Upper lobe of left lung (tissue), 6 donors: ENCODE results near the gene MT1E. TPM values are rescaled to one million over a fixed set of nuclear protein-coding genes. Genes with fewer than 3 reads are reported as not detected.
"Not testable (repeated sequence)": the region's sequence is repeated elsewhere in the genome, so short reads cannot be mapped to it uniquely, and the experiment has no call there.

Experiments
- ATAC-seq, 2 donors: fragments of 200-7000 bp; cut with Tn5 transposase; one replicate each; pipeline ENCODE4 v1.9.1; 2022; ENCODE audit warnings: mild to moderate bottlenecking in 2 of 2, moderate library complexity in 2 of 2; ENCODE audit not compliant: low FRiP score in 2 of 2
- DNase-seq, 2 donors: peaks; one replicate each; pipeline ENCODE4 v3.0.0-alpha.2; 2019 to 2020
- H3K27ac ChIP-seq, 4 donors: fragments of 200-600 bp; sonication (generic); one replicate each; pipeline ENCODE4 v1.5.1; 2016 to 2019
- H3K27me3 ChIP-seq, 4 donors: fragments of 200-600 bp; sonication (generic); one replicate each; pipeline ENCODE4 v1.5.1; 2017 to 2019
- H3K36me3 ChIP-seq, 4 donors: fragments of 200-600 bp; sonication (generic); one replicate each; pipeline ENCODE4 v1.5.1; 2016 to 2019
- H3K4me1 ChIP-seq, 4 donors: fragments of 200-600 bp; sonication (generic); one replicate each; pipeline ENCODE4 v1.5.1; 2018 to 2019
- H3K4me3 ChIP-seq, 4 donors: fragments of 200-600 bp; sonication (generic); one replicate each; pipeline ENCODE4 v1.5.1; 2017 to 2019; ENCODE audit warnings: mild to moderate bottlenecking in 2 of 4, moderate library complexity in 1 of 4
- H3K9me3 ChIP-seq, 4 donors: fragments of 200-600 bp; sonication (generic); one replicate each; pipeline ENCODE4 v1.5.1; 2018 to 2019
- EP300 ChIP-seq, 4 donors: sonication (generic); formaldehyde crosslinking; IDR thresholded peaks; one replicate each; pipeline ENCODE4 v1.5.1; 2017; ENCODE audit warnings: antibody characterized with exemption in 4 of 4, control low read depth in 2 of 4
- POLR2A ChIP-seq, 4 donors: fragments of 450-650 bp; IDR thresholded peaks; one replicate each; pipeline ENCODE4 v1.5.1; 2016 to 2017; ENCODE audit warnings: antibody characterized with exemption in 4 of 4, mild to moderate bottlenecking in 2 of 4
- POLR2AphosphoS5 ChIP-seq, 2 donors: sonication (generic); formaldehyde crosslinking; IDR thresholded peaks; one replicate each; pipeline ENCODE4 v1.5.1; 2017; ENCODE audit warnings: antibody characterized with exemption in 2 of 2
- WGBS, 2 donors: methylation state at CpG; one replicate each; pipeline ENCODE4 v1.1.5; 2017 to 2018; 5-methylcytosine and 5-hydroxymethylcytosine counted together
- total RNA-seq, 6 donors: library from RNA; depleted of rRNA in 4 of 6; stranded (reverse); fragments of >200 nt in 4 of 6; gene quantifications; one replicate each; pipeline versions ENCODE4 v1.1.0 to v1.2.1, GENCODE V29; 2016 to 2021
- TF ChIP-seq, protein P1 (sequence below), 6 experiments: fragments of 450-650 bp in 4 of 6; fragments of 200-600 bp in 2 of 6; sonication (generic) in 2 of 6; IDR thresholded peaks; one replicate each; pipeline ENCODE4 v1.5.1; 2016 to 2019; ENCODE audit warnings: antibody characterized with exemption in 6 of 6
- donor health status: DM: no; HTN: no; CAD: no; lungs with moderate emphysema.
- donor health status: DM: no; HTN: yes; CAD: no; lungs with severe emphysema.

MT1E gene
- total RNA-seq = 100 to 1,000 TPM in 5 of 6 donors, 10 to 100 TPM in 1; 72.3 to 546 (median 187) TPM

DNA sequence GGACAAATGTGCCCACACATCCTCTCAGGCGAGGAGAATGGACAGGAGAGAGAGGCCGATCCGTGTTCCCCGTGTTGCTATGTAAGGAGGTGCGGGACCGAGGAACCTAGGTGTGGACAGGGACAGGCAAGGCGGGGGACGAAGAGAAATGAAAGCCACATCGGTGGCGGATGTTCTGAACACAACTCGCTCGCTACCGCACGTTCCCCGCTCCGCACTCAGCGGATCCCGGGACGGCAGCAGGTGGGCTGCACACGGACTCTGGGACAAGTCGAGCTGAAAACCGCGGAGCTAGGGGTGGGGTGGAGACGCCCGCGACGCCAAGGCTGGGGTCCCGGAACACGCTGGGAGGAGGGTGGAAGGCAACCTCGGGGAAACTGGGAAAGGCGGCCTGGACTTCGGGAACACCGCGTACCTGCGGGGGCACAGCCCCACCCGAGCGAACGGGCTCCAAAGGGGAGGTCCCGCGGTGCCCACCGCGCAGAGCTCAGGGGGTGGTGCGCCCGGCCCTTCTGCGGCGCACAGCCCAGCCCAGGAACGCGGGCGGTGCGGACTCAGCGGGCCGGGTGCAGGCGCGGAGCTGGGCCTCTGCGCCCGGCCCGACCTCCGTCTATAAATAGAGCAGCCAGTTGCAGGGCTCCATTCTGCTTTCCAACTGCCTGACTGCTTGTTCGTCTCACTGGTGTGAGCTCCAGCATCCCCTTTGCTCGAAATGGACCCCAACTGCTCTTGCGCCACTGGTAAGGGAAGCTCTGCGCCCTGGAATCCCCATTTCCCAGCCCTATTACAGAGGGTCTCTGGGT lies at the start of gene MT1E:
Gene MT1E, plus strand, starts transcription at position 642 of the 803 bp plus-strand sequence. Its CDS starts 71 bp downstream, at position 713.
- Histone ChIP-seq H3K36me3 (no peaks in the 10 kb centered on the region), H3K27ac (peak within 1 kb of the TSS; percentile 88 to 97 (median 92)), H3K9me3 (no peaks in the 10 kb centered on the region), H3K4me1 (peaks cover 5 to 29% (median 17%) of the 10 kb centered on the region in 4 donors), H3K4me3 (peak within 1 kb of the TSS; percentile 44 to 70 (median 58)), H3K27me3 (peaks cover 0 to 4% (median 1%) of the 10 kb centered on the region in 4 donors)
- WGBS, 2 donors = 0 to 2% methylated on average over 30 to 62 of the region's 62 CpGs
- peak; percentile 88 to 94 for DNase-seq
- TF ChIP-seq EP300 (IDR thresholded peaks at IDR 0.05) (peak in 3 of 4 donors; percentile 91 to 97 (median 95)), POLR2A (IDR thresholded peaks at IDR 0.05) (peak; percentile 44 to 93 (median 75)), POLR2AphosphoS5 (IDR thresholded peaks at IDR 0.05) (peak; percentile 93 to 98)
- TF ChIP-seq, protein P1, sequence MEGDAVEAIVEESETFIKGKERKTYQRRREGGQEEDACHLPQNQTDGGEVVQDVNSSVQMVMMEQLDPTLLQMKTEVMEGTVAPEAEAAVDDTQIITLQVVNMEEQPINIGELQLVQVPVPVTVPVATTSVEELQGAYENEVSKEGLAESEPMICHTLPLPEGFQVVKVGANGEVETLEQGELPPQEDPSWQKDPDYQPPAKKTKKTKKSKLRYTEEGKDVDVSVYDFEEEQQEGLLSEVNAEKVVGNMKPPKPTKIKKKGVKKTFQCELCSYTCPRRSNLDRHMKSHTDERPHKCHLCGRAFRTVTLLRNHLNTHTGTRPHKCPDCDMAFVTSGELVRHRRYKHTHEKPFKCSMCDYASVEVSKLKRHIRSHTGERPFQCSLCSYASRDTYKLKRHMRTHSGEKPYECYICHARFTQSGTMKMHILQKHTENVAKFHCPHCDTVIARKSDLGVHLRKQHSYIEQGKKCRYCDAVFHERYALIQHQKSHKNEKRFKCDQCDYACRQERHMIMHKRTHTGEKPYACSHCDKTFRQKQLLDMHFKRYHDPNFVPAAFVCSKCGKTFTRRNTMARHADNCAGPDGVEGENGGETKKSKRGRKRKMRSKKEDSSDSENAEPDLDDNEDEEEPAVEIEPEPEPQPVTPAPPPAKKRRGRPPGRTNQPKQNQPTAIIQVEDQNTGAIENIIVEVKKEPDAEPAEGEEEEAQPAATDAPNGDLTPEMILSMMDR (IDR thresholded peaks at IDR 0.05) = no peak
- ATAC-seq = peak; percentile 96

DNA sequence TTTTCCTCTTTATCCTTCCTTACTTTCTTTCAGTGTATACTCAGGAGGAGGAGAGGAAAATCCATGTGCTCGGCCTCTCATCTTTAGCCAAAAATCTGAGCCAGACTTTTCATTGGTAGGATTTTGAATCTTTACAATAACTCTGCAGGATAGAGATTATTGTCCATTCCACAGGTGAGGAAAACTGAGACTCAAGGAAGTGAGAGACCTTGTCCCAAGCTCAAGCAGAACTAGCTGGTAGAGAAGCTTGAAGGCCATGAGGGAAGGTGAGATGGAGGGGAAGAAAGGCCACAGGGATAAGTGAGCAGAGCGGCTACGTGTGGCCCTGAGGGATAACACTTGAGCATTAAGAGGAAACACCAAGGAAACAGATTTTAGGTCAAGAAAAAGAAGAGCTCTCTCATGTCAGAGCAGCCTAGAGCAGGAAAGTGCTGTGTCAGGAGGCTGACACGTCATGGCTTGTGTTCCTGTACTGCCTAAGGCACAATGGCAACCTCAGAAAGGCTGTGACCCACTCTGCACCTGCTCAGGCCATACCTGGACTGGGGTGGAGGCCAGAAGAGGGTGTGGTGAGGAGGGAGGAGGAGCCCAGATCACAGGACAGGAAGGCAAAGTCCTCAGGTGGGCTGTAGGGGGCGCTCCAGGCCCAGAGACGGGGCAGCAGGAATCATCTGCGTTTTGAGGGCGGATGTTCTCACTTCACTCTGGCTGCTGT lies 48.8 kb upstream of the MT1E start:
- no peaks in the 10 kb centered on the region for H3K36me3 ChIP-seq
- no peaks in the 10 kb centered on the region for H3K4me1 ChIP-seq
- peak; percentile 82 to 88 for DNase-seq
- H3K4me3 ChIP-seq = no peak overlapping the region
- no peak overlapping the region for H3K27ac ChIP-seq
- H3K27me3 ChIP-seq = no peaks in the 10 kb centered on the region
- peak; percentile 95 to 97 for ATAC-seq
- 32 to 62% methylated on average over 4 to 8 of the region's 8 CpGs for WGBS, 2 donors
- TF ChIP-seq, protein P1 (IDR thresholded peaks at IDR 0.05) = peak; percentile 68 to 92 (median 87)
- TF ChIP-seq POLR2A (IDR thresholded peaks at IDR 0.05) = no peak
- TF ChIP-seq POLR2AphosphoS5 (IDR thresholded peaks at IDR 0.05) = no peak
- TF ChIP-seq EP300 (IDR thresholded peaks at IDR 0.05) = no peak
- H3K9me3 ChIP-seq = no peaks in the 10 kb centered on the region

DNA sequence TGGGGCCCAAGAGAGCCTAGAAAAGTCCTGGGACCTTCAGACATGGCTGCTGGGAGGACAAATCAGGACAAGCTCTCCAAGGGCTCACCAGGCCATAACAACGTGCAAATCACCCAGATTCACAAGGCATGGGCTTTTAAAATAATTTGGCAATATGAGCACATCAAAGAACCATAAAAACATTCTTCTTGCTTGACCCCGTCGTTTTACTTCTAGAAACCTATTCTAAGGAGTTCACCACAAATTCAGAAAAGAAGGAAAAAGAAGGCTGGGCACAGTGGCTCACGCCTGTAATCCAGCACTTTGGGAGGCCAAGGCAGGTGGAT lies 48.3 kb upstream of the MT1E start:
- no peak overlapping the region for H3K27ac ChIP-seq

DNA sequence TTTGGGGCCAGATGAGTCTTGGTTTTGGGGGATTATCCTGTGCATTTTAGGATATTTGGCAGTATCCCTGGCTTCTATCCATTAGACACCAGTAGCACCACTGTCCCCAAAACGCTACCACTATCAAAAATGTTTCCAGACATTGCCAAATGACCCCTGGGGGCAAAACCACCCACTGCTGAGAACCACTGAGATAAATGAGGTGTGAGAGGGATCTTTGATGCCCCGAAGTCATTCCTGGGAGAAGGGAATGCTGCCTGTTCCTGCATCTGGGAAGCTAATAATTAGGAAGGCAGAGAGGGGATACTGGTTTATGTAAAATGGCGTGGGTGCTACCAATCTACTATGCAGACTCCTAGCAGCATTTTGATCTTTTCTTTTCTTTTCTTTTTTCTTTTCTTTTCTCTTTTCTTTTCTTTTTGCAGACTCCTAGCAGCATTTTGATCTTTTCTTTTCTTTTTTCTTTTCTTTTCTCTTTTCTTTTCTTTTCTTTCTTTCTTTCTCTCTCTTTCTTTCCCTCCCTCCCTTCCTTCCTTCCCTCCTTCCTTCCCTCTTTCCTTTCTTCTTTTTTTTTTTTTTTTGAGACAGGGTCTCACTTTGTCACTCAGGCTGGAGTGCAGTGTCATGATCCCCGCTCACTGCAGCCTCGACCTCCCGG lies 45.1 kb upstream of the MT1E start:
- WGBS, 2 donors = 78 to 84% methylated on average over 6 of the region's 6 CpGs
- DNase-seq = no peak

More for the DNA sequence above, 48.3 kb upstream of the MT1E start:
- 79 to 80% methylated on average over 4 of the region's 4 CpGs for WGBS, 2 donors
- no peak for DNase-seq
- ATAC-seq = no peak
- Histone ChIP-seq H3K4me3 (no peak overlapping the region), H3K4me1 (no peaks in the 10 kb centered on the region), H3K9me3 (no peaks in the 10 kb centered on the region), H3K27me3 (no peaks in the 10 kb centered on the region), H3K36me3 (no peaks in the 10 kb centered on the region)
- TF ChIP-seq, protein P1 (IDR thresholded peaks at IDR 0.05) = no peak
- TF ChIP-seq POLR2A (IDR thresholded peaks at IDR 0.05) (no peak), EP300 (IDR thresholded peaks at IDR 0.05) (no peak), POLR2AphosphoS5 (IDR thresholded peaks at IDR 0.05) (no peak)

DNA sequence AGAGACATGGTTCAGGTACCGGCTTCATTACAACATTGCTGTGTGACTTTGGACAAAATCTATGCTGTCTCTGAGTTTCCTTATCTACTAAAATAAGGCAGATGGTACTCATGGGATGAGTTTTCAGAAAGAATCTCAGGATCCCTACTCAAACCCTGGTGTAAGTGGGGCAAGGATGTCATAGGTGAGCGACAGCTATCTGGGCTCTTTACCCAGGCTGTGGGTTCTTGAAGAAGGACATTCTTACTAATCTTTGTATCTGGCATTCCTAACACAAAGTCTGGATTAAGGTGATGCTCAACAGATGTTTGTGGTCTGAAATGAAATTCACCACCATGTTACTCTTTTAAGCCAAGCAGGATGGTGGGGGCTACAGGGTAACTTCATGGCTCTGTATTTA lies 42.7 kb upstream of the MT1E start:
- 95 to 100% methylated on average over 2 of the region's 2 CpGs for WGBS, 2 donors
- not testable (repeated sequence) for H3K27me3 ChIP-seq, DNase-seq

More for the DNA sequence above, 45.1 kb upstream of the MT1E start:
- Histone ChIP-seq H3K4me3 (no peak overlapping the region), H3K9me3 (no peaks in the 10 kb centered on the region), H3K27me3 (no peaks in the 10 kb centered on the region), H3K27ac (no peak overlapping the region), H3K36me3 (no peaks in the 10 kb centered on the region), H3K4me1 (no peaks in the 10 kb centered on the region)
- ATAC-seq = no peak
- TF ChIP-seq POLR2AphosphoS5 (IDR thresholded peaks at IDR 0.05) (no peak), EP300 (IDR thresholded peaks at IDR 0.05) (no peak), POLR2A (IDR thresholded peaks at IDR 0.05) (no peak)
- TF ChIP-seq, protein P1 (IDR thresholded peaks at IDR 0.05) = no peak

More for the DNA sequence above, 42.7 kb upstream of the MT1E start:
- not testable (repeated sequence) for H3K27ac ChIP-seq, H3K9me3 ChIP-seq, ATAC-seq, H3K4me3 ChIP-seq, H3K36me3 ChIP-seq, H3K4me1 ChIP-seq
